H1 (cell line): ENCODE data around the gene SLC10A6. TPM values are rescaled to one million over a fixed set of nuclear protein-coding genes. Genes with fewer than 3 reads are reported as not detected.

Source experiments
- CTCF ChIA-PET: fragments of 300-600 bp; sonication (Branson Sonifier 250); formaldehyde crosslinking; loops from one replicate; lab custom pipeline; 2021; ENCODE audit not compliant: partially characterized antibody; lab: Charles Lee
- POLR2A ChIA-PET: fragments of 300-600 bp; sonication (Branson Sonifier 250); formaldehyde crosslinking; loops from one replicate; lab custom pipeline; 2021; ENCODE audit warnings: inconsistent platforms; ENCODE audit not compliant: partially characterized antibody; lab: Charles Lee
- DNase-seq, 2 experiments: peaks; one replicate each; pipeline versions ENCODE4 v3.0.0 to v3.0.0-alpha.2; 2010 to 2022; ENCODE audit warnings: low spot score in 2 of 2, low read depth in 1 of 2, mixed read lengths in 1 of 2
- FAIRE-seq: peaks from 2 replicates; lab custom pipeline; 2011; peaks lifted over from hg19 to GRCh38; lab: Jason Lieb, UNC
- H2AFZ ChIP-seq: 2 replicates; pipeline ENCODE4 v1.8.1; 2012; ENCODE audit warnings: low read length, inconsistent platforms
- H2AK5ac ChIP-seq: 2 replicates; pipeline ENCODE4 v1.6.1; 2013; ENCODE audit warnings: low read depth, low read length
- H2BK120ac ChIP-seq: replicated peaks from 2 replicates; pipeline ENCODE3; 2013; ENCODE audit warnings: low read depth, low read length, inconsistent platforms
- H2BK12ac ChIP-seq: 2 replicates; pipeline ENCODE4 v1.6.1; 2013; ENCODE audit warnings: low read depth, low read length
- H2BK15ac ChIP-seq: 2 replicates; pipeline ENCODE4 v1.6.1; 2013; ENCODE audit warnings: low read length
- H2BK20ac ChIP-seq: 2 replicates; pipeline ENCODE4 v1.6.1; 2013; ENCODE audit warnings: low read length
- H2BK5ac ChIP-seq: 2 replicates; pipeline ENCODE4 v1.6.1; 2013; ENCODE audit warnings: low read depth, low read length
- H3K14ac ChIP-seq: 2 replicates; pipeline ENCODE4 v1.6.1; 2013; ENCODE audit warnings: inconsistent platforms; ENCODE audit not compliant: insufficient read length
- H3K18ac ChIP-seq: 2 replicates; pipeline ENCODE4 v1.6.1; 2013; ENCODE audit warnings: low read length; ENCODE audit errors: extremely low read depth
- H3K23ac ChIP-seq: 2 replicates; pipeline ENCODE4 v1.6.1; 2013; ENCODE audit warnings: inconsistent platforms; ENCODE audit not compliant: insufficient read length
- H3K23me2 ChIP-seq: 2 replicates; pipeline ENCODE4 v1.6.1; 2013; ENCODE audit warnings: low read depth, low read length
- H3K27ac ChIP-seq: 2 replicates; pipeline ENCODE4 v1.6.1; 2011; ENCODE audit warnings: low read depth, low read length, inconsistent platforms
- H3K27me3 ChIP-seq, 4 experiments: replicated peaks in 1 of 4; 1 replicate in 1 of 4; 2 replicates in 3 of 4; pipeline versions ENCODE4 v1.6.1 to v1.8.1; 2011 to 2013; ENCODE audit warnings: low read length in 3 of 4, mild to moderate bottlenecking in 3 of 4, inconsistent platforms in 2 of 4, mixed read lengths in 2 of 4, moderate library complexity in 1 of 4; ENCODE audit not compliant: control insufficient read depth in 3 of 4, insufficient read depth in 3 of 4; ENCODE audit errors: extremely low read depth in 1 of 4
- H3K36me3 ChIP-seq, 4 experiments: 2 replicates each; pipeline versions ENCODE4 v1.6.1 to v1.8.1; 2011 to 2013; ENCODE audit warnings: mild to moderate bottlenecking in 4 of 4, low read length in 3 of 4, moderate library complexity in 2 of 4, control low read depth in 1 of 4, inconsistent platforms in 1 of 4; ENCODE audit not compliant: insufficient read depth in 4 of 4, control insufficient read depth in 2 of 4
- H3K4ac ChIP-seq: replicated peaks from 2 replicates; pipeline ENCODE3; 2013; ENCODE audit warnings: low read length, low read depth, mixed read lengths, inconsistent platforms; ENCODE audit not compliant: insufficient read length
- H3K4me1 ChIP-seq, 4 experiments: replicated peaks in 1 of 4; 1 replicate in 1 of 4; 2 replicates in 3 of 4; pipeline versions ENCODE4 v1.6.1 to v1.8.1; 2011 to 2013; ENCODE audit warnings: low read length in 3 of 4, inconsistent platforms in 2 of 4, mixed read lengths in 1 of 4; ENCODE audit not compliant: insufficient read depth in 4 of 4, control insufficient read depth in 3 of 4
- H3K4me2 ChIP-seq, 2 experiments: 2 replicates each; pipeline versions ENCODE4 v1.6.1 to v1.8.1; 2011 to 2013; ENCODE audit warnings: low read depth in 2 of 2, low read length in 2 of 2, control low read depth in 1 of 2, inconsistent platforms in 1 of 2, mild to moderate bottlenecking in 1 of 2; ENCODE audit not compliant: insufficient read depth in 1 of 2
- H3K4me3 ChIP-seq, 4 experiments: fragments of 200-600, 300-600 bp in 1 of 4; sonication (generic), shearing (Covaris generic), sonication (Bioruptor Twin) in 1 of 4; 2 replicates each; pipeline versions ENCODE4 v1.5.1 to v1.8.1; 2011 to 2016; ENCODE audit warnings: low read length in 4 of 4, low read depth in 3 of 4, control low read depth in 2 of 4, inconsistent platforms in 2 of 4, mild to moderate bottlenecking in 2 of 4, mixed read lengths in 1 of 4, moderate library complexity in 1 of 4; ENCODE audit not compliant: insufficient read depth in 2 of 4; ENCODE audit errors: extremely low read depth in 1 of 4
- H3K56ac ChIP-seq: replicated peaks from 2 replicates; pipeline ENCODE3; 2013; ENCODE audit warnings: low read depth, mild to moderate bottlenecking, mixed read lengths, low read length, inconsistent platforms; ENCODE audit not compliant: insufficient read length
- H3K79me1 ChIP-seq: 2 replicates; pipeline ENCODE4 v1.6.1; 2013; ENCODE audit warnings: low read depth, low read length, control low read depth
- H3K79me2 ChIP-seq, 2 experiments: 2 replicates each; pipeline versions ENCODE4 v1.6.1 to v1.8.1; 2012 to 2013; ENCODE audit warnings: low read length in 2 of 2, mild to moderate bottlenecking in 2 of 2, inconsistent platforms in 1 of 2; ENCODE audit not compliant: insufficient read depth in 2 of 2, control insufficient read depth in 1 of 2
- H3K9ac ChIP-seq, 4 experiments: replicated peaks in 1 of 4; 1 replicate in 1 of 4; 2 replicates in 3 of 4; pipeline versions ENCODE4 v1.6.1 to v1.8.1; 2011 to 2013; ENCODE audit warnings: low read depth in 3 of 4, low read length in 3 of 4, control low read depth in 2 of 4, mild to moderate bottlenecking in 2 of 4, moderate library complexity in 2 of 4, inconsistent platforms in 1 of 4; ENCODE audit errors: extremely low read depth in 1 of 4
- H3K9me3 ChIP-seq, 2 experiments: 2 replicates each; pipeline versions ENCODE4 v1.6.1 to v1.8.1; 2012 to 2013; ENCODE audit warnings: mild to moderate bottlenecking in 2 of 2, moderate library complexity in 2 of 2, control low read depth in 1 of 2, inconsistent platforms in 1 of 2, low read depth in 1 of 2, low read length in 1 of 2, mixed read lengths in 1 of 2; ENCODE audit not compliant: insufficient read depth in 2 of 2
- H4K20me1 ChIP-seq, 2 experiments: replicated peaks in 1 of 2; 2 replicates each; pipeline versions ENCODE3 to v1.8.1; 2011 to 2013; ENCODE audit warnings: inconsistent platforms in 2 of 2, low read length in 2 of 2, mild to moderate bottlenecking in 1 of 2; ENCODE audit not compliant: insufficient read depth in 2 of 2, control insufficient read depth in 1 of 2
- H4K5ac ChIP-seq: 2 replicates; pipeline ENCODE4 v1.6.1; 2013; ENCODE audit warnings: low read length, low read depth, mixed read lengths, inconsistent platforms; ENCODE audit not compliant: insufficient read length
- H4K8ac ChIP-seq: 2 replicates; pipeline ENCODE4 v1.8.0; 2013; ENCODE audit warnings: mild to moderate bottlenecking, moderate library complexity, low read length, inconsistent platforms; ENCODE audit not compliant: insufficient read depth; ENCODE audit errors: extremely low read depth
- H4K91ac ChIP-seq: replicated peaks from 2 replicates; pipeline ENCODE3; 2013; ENCODE audit warnings: low read length, mixed read lengths, inconsistent platforms; ENCODE audit not compliant: insufficient read length
- GABPA ChIP-seq: IDR thresholded peaks from 2 replicates; pipeline ENCODE4 v1.6.1; 2011; ENCODE audit warnings: mild to moderate bottlenecking, low read length, moderate library complexity, borderline replicate concordance; ENCODE audit not compliant: insufficient read depth
- RAD21 ChIP-seq, 2 experiments: IDR thresholded peaks in 1 of 2; conservative IDR thresholded peaks in 1 of 2; 2 replicates each; pipeline ENCODE4 v1.6.1; 2011; ENCODE audit warnings: low read depth in 2 of 2, low read length in 2 of 2, improper control_type of control experiment in 1 of 2, inconsistent platforms in 1 of 2, mild to moderate bottlenecking in 1 of 2, moderate library complexity in 1 of 2
- WGBS, 2 experiments: shearing (Covaris generic) in 1 of 2; methylation state at CpG; one replicate each; pipeline versions ENCODE4 v1.1.6 to v1.1.7; 2013 to 2015; ENCODE audit warnings: low lambda C conversion rate in 2 of 2, mixed read lengths in 2 of 2, inconsistent platforms in 1 of 2, low coverage in 1 of 2, missing lambda C conversion rate in 1 of 2; ENCODE audit not compliant: insufficient replicate concordance in 2 of 2, insufficient coverage in 1 of 2, insufficient read length in 1 of 2; ENCODE audit errors: extremely low coverage in 1 of 2, missing lambda C conversion rate in 1 of 2; 5-methylcytosine and 5-hydroxymethylcytosine counted together
- polyA plus RNA-seq, 7 experiments: library from polyadenylated mRNA; depleted of rRNA in 3 of 7; stranded (reverse) in 5 of 7; unstranded in 2 of 7; fragments of >200 nt in 5 of 7; fragments of 200-250 nt in 2 of 7; gene quantifications; 1 replicate in 5 of 7; 2 replicates in 1 of 7; 4 replicates in 1 of 7; pipeline versions ENCODE4 v1.2.1 to v1.2.3, GENCODE V29; 2011 to 2013; ENCODE audit warnings: missing spikeins in 2 of 7, mixed read lengths in 2 of 7
- total RNA-seq: library from RNA; stranded (reverse); fragmentation: NEBNext Ultra II Directional; extraction: Animal tissue kit (Norgen Biotek cat#: 25700); gene quantifications from 2 replicates; pipeline ENCODE4 v1.2.1, GENCODE V29; 2021

The SLC10A6 gene
- total and polyA plus RNA-seq, 2 of the 8 experiments (the other 6 are each of a cell fraction or from before 2014, with no cell fraction given), result not detected

DNA sequence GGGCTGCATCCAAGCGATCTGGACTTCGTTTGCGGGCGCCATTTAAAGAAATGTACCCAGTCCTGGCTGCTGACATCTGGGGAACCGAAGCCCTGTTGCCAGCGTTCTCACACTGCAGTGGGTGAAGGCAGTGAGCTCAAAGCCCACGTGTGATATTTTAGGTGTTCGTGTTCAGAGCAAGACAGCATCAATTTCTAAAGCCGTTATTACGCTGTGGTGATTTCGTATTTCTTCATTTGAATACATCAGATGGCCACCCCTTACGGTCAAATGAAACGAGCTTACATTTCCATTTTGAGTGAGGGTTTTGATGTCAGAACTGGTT, 43.4 kb upstream of the SLC10A6 start:
- CTCF ChIA-PET, result interaction anchor here (0.8 to 3.6 kb wide), 6 partner anchors 11 to 398 kb away, joined by 3 to 33 read pairs (median 4); no protein-coding TSS in a partner anchor
- WGBS, 2 experiments, result 21% methylated on average over 13 of the region's 13 CpGs; no CpG with 5 or more reads in 1 of the 2 experiments
- H2AK5ac ChIP-seq, result no peak overlapping the region
- H4K5ac ChIP-seq, result peak overlapping the region; percentile 16
- peak overlapping the region; percentile 32; the same call in 1 of the 2 replicates for H2BK5ac ChIP-seq
- POLR2A ChIA-PET, result interaction anchor here (0.7 to 2.1 kb wide), 4 partner anchors 11 to 393 kb away, joined by 4 to 15 read pairs (median 4); partner anchors contain the start of gene PTPN13
- peaks cover 0 to 6% (median 2%) of the 10 kb centered on the region in 4 experiments; a peak in 3 of 7 replicates for H3K27me3 ChIP-seq
- FAIRE-seq, result peak; percentile 78
- H4K20me1 ChIP-seq, result no peaks in the 10 kb centered on the region
- TF ChIP-seq GABPA (no peak), RAD21 (IDR thresholded peaks at IDR 0.05 in 1 of 2, conservative IDR thresholded peaks at IDR 0.05 in 1 of 2; ENCODE audit: low read depth in 2 of 2, low read length in 2 of 2) (no peak)
- TF ChIP-seq, all 59 proteins: peak for 0
- peak overlapping the region in 3 of 4 experiments; percentile 57 to 89 (median 83); a peak in 6 of 7 replicates for H3K9ac ChIP-seq
- no peak overlapping the region for H3K14ac ChIP-seq
- H3K56ac ChIP-seq, result no peak overlapping the region
- H3K18ac ChIP-seq, result peak overlapping the region; percentile 88
- H3K4me1 ChIP-seq, result peaks cover 0 to 3% (median under 1%) of the 10 kb centered on the region in 4 experiments; a peak in 1 of 7 replicates
- H3K4me2 ChIP-seq, result peak overlapping the region; percentile 73 to 80
- peak overlapping the region; percentile 66 to 83 (median 70) for H3K4me3 ChIP-seq
- H2BK20ac ChIP-seq, result 0 out of 2 replicates have a peak overlapping the region, but pooled peaks have one; percentile 72
- H3K4ac ChIP-seq, result no peak overlapping the region
- H3K23me2 ChIP-seq, result peaks cover 8% of the 10 kb centered on the region
- H2BK120ac ChIP-seq, result peak overlapping the region; percentile 2
- peak overlapping the region; percentile 95 for H2BK12ac ChIP-seq
- no peaks in the 10 kb centered on the region for H3K79me2 ChIP-seq
- no peak overlapping the region for H3K23ac ChIP-seq
- H4K8ac ChIP-seq, result peak overlapping the region; percentile 97; the same call in 1 of the 2 replicates
- no peaks in the 10 kb centered on the region for H3K79me1 ChIP-seq
- peak overlapping the region; percentile 78; the same call in 1 of the 2 replicates for H3K27ac ChIP-seq
- 0 out of 2 replicates have a peak overlapping the region, but pooled peaks have one; percentile 62 for H2BK15ac ChIP-seq
- peak overlapping the region; percentile 58; the same call in 1 of the 2 replicates for H2AFZ ChIP-seq
- no peak for DNase-seq
- H4K91ac ChIP-seq, result no peak overlapping the region
- H3K36me3 ChIP-seq, result no peaks in the 10 kb centered on the region
- no peaks in the 10 kb centered on the region for H3K9me3 ChIP-seq
